Measurements from ENCODE around the gene PACRG. TPM values are rescaled to one million over a fixed set of nuclear protein-coding genes. Genes with fewer than 3 reads are reported as not detected.

PACRG gene
- total and polyA plus RNA-seq, 2 experiments from 2014 or later, result not detected

- no peak overlapping the region for H2AFZ ChIP-seq
- no peaks in the 10 kb centered on the region for H3K36me3 ChIP-seq (ENCODE audit: low read depth)
- WGBS, 2 experiments (ENCODE audit: low coverage in 1 of 2, low lambda C conversion rate in 2 of 2, missing lambda C conversion rate in 2 of 2), result 68 to 74% methylated on average over 9 of the region's 9 CpGs
- DNase-seq, result no peak
- no peaks in the 10 kb centered on the region for H4K20me1 ChIP-seq (ENCODE audit: insufficient read depth)
- H3K9me2 ChIP-seq (ENCODE audit: insufficient read depth), result no peaks in the 10 kb centered on the region
- no peaks in the 10 kb centered on the region for H3F3A ChIP-seq (ENCODE audit: insufficient read depth)
- no peak overlapping the region for H3K4me3 ChIP-seq
- peaks cover 3% of the 10 kb centered on the region; the same call in 1 of the 2 replicates for H3K4me1 ChIP-seq (ENCODE audit: insufficient read depth)
- H3K79me2 ChIP-seq (ENCODE audit: insufficient read depth), result no peaks in the 10 kb centered on the region
- peaks cover 4% of the 10 kb centered on the region for H3K27me3 ChIP-seq (replicated peaks; ENCODE audit: insufficient read depth)
- no peak for TF ChIP-seq EZH2phosphoT487 (IDR thresholded peaks at IDR 0.05; ENCODE audit: insufficient read depth, low read depth)
- no peak for TF ChIP-seq EZH2 (IDR thresholded peaks at IDR 0.05; ENCODE audit: insufficient read depth, poor library complexity, severe bottlenecking)
- in situ Hi-C loops (cut with MboI), result loop anchor here (25.0 kb wide), 1 partner anchor 1109 kb away; no protein-coding TSS in a partner anchor
- no peak overlapping the region for H3K27ac ChIP-seq
- H3K4me2 ChIP-seq (ENCODE audit: unreplicated experiment), result no peak overlapping the region
- no peak overlapping the region for H3K9ac ChIP-seq
- H3K9me3 ChIP-seq (ENCODE audit: low read depth), result no peaks in the 10 kb centered on the region
Measured at GRCh38 chr6:162852840-162853577, 125.2 kb downstream of the PACRG start.

DNA sequence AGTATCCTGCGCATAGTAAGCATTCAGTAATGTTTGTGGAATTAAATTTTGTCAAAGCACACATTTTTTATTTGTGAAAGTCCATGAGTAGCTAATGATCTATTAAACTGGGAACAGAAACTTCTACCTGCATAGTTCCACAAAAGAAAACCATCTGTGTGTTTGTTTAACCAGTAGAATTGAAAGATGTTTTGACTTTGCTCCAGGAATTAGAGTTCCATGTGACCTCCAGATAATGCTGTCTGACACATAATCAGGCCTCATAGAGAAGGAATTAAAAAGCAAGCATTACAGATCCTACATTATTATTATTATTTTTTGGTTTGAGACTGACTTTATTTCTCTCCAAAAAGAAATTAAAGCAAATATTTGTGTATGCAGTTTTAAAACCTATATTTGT, 126.5 kb downstream of the PACRG start:
- Histone ChIP-seq H3K4me1 (ENCODE audit: insufficient read depth) (peaks cover 3% of the 10 kb centered on the region; the same call in 1 of the 2 replicates), H3K27ac (no peak overlapping the region), H3K27me3 (replicated peaks; ENCODE audit: insufficient read depth) (peaks cover 4% of the 10 kb centered on the region), H3K4me3 (no peak overlapping the region), H3K36me3 (ENCODE audit: low read depth) (no peaks in the 10 kb centered on the region), H4K20me1 (ENCODE audit: insufficient read depth) (no peaks in the 10 kb centered on the region), H3K79me2 (ENCODE audit: insufficient read depth) (no peaks in the 10 kb centered on the region), H3F3A (ENCODE audit: insufficient read depth) (no peaks in the 10 kb centered on the region), H3K9me2 (ENCODE audit: insufficient read depth) (no peaks in the 10 kb centered on the region), H3K9me3 (ENCODE audit: low read depth) (no peaks in the 10 kb centered on the region), H3K4me2 (ENCODE audit: unreplicated experiment) (no peak overlapping the region), H2AFZ (no peak overlapping the region), H3K9ac (no peak overlapping the region)
- DNase-seq, result no peak
- 93 to 97% methylated on average over 1 of the region's 1 CpG for WGBS, 2 experiments (ENCODE audit: low coverage in 1 of 2, low lambda C conversion rate in 2 of 2, missing lambda C conversion rate in 2 of 2)
- TF ChIP-seq EZH2 (IDR thresholded peaks at IDR 0.05; ENCODE audit: insufficient read depth, poor library complexity, severe bottlenecking), result no peak
- TF ChIP-seq EZH2phosphoT487 (IDR thresholded peaks at IDR 0.05; ENCODE audit: insufficient read depth, low read depth), result no peak
- in situ Hi-C loops (cut with MboI), result loop anchor here (25.0 kb wide), 1 partner anchor 1108 kb away; no protein-coding TSS in a partner anchor

- DNase-seq, result no peak
- Histone ChIP-seq H3K9me3 (ENCODE audit: low read depth) (no peaks in the 10 kb centered on the region), H3K36me3 (ENCODE audit: low read depth) (no peaks in the 10 kb centered on the region), H3K27me3 (replicated peaks; ENCODE audit: insufficient read depth) (peaks cover 4% of the 10 kb centered on the region), H3K79me2 (ENCODE audit: insufficient read depth) (no peaks in the 10 kb centered on the region), H3K9me2 (ENCODE audit: insufficient read depth) (no peaks in the 10 kb centered on the region), H3K4me3 (no peak overlapping the region), H4K20me1 (ENCODE audit: insufficient read depth) (no peaks in the 10 kb centered on the region), H3K4me1 (ENCODE audit: insufficient read depth) (peaks cover 3% of the 10 kb centered on the region; the same call in 1 of the 2 replicates), H3K27ac (no peak overlapping the region), H3F3A (ENCODE audit: insufficient read depth) (no peaks in the 10 kb centered on the region), H2AFZ (no peak overlapping the region), H3K4me2 (ENCODE audit: unreplicated experiment) (no peak overlapping the region), H3K9ac (no peak overlapping the region)
- WGBS, 2 experiments (ENCODE audit: low coverage in 1 of 2, low lambda C conversion rate in 2 of 2, missing lambda C conversion rate in 2 of 2), result 87 to 88% methylated on average over 20 of the region's 20 CpGs
- TF ChIP-seq EZH2phosphoT487 (IDR thresholded peaks at IDR 0.05; ENCODE audit: insufficient read depth, low read depth) (no peak), EZH2 (IDR thresholded peaks at IDR 0.05; ENCODE audit: insufficient read depth, poor library complexity, severe bottlenecking) (no peak)
- in situ Hi-C loops (cut with MboI), result loop anchor here (25.0 kb wide), 1 partner anchor 1108 kb away; no protein-coding TSS in a partner anchor
Measured at GRCh38 chr6:162854734-162855191, 127.0 kb downstream of the PACRG start.

DNA sequence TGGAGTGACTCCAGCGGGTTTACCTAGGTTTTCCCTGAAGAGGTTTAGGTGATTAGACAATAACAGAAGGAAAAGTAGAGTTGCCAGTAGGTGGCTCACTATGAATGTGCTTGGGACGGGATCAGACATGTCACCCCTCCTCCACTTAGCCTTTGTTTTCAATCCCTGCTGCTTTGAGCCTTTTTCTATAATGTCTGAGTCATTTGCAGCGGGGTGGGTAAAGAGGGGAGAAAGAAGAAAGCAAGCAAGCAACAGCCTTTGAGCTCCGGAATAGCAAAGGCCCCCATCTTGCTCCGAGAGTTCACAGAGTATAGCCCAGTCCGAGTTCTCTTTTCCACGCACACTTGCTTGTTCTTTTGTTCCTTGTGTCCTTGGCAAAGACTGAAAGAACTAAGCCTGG, 129.1 kb downstream of the PACRG start:
- H3K9ac ChIP-seq, result peak overlapping the region; percentile 56
- no peaks in the 10 kb centered on the region for H3K27me3 ChIP-seq (replicated peaks; ENCODE audit: insufficient read depth)
- no peaks in the 10 kb centered on the region for H3K9me3 ChIP-seq (ENCODE audit: low read depth)
- H2AFZ ChIP-seq, result peak overlapping the region; percentile 88
- H3K9me2 ChIP-seq (ENCODE audit: insufficient read depth), result no peaks in the 10 kb centered on the region
- peak overlapping the region; percentile 82 for H3K4me2 ChIP-seq (ENCODE audit: unreplicated experiment)
- DNase-seq, result peak; percentile 85
- no peaks in the 10 kb centered on the region for H4K20me1 ChIP-seq (ENCODE audit: insufficient read depth)
- no peaks in the 10 kb centered on the region for H3K79me2 ChIP-seq (ENCODE audit: insufficient read depth)
- no peaks in the 10 kb centered on the region for H3K36me3 ChIP-seq (ENCODE audit: low read depth)
- TF ChIP-seq EZH2 (IDR thresholded peaks at IDR 0.05; ENCODE audit: insufficient read depth, poor library complexity, severe bottlenecking) (no peak), EZH2phosphoT487 (IDR thresholded peaks at IDR 0.05; ENCODE audit: insufficient read depth, low read depth) (no peak)
- 2 to 5% methylated on average over 7 of the region's 7 CpGs for WGBS, 2 experiments (ENCODE audit: low coverage in 1 of 2, low lambda C conversion rate in 2 of 2, missing lambda C conversion rate in 2 of 2)
- H3K4me3 ChIP-seq, result peak overlapping the region; percentile 65
- H3F3A ChIP-seq (ENCODE audit: insufficient read depth), result no peaks in the 10 kb centered on the region
- H3K27ac ChIP-seq, result no peak overlapping the region
- in situ Hi-C loops (cut with MboI), result loop anchor here (25.0 kb wide), 1 partner anchor 1105 kb away; no protein-coding TSS in a partner anchor
- peaks cover 3% of the 10 kb centered on the region; the same call in 1 of the 2 replicates for H3K4me1 ChIP-seq (ENCODE audit: insufficient read depth)
